HCT116 (cell line): ENCODE measurements around the gene CTNNB1. TPM values are rescaled to one million over a fixed set of nuclear protein-coding genes. Genes with fewer than 3 reads are reported as not detected.

Experiments
- ATAC-seq: fragments of 200-7000 bp; cut with Tn5 transposase; 2 replicates; pipeline ENCODE4 v1.9.1; 2020; ENCODE audit warnings: mild to moderate bottlenecking, moderate library complexity
- BruUV-seq: library from RNA; stranded (reverse); fragments of 400-500 nt; replicated peaks from 2 replicates; lab custom pipeline; 2021; lab: Mats Ljungman, UMichigan
- CTCF ChIA-PET: fragments of 300-600 bp; sonication (Branson Sonifier 250); formaldehyde crosslinking; loops from one replicate; lab custom pipeline; 2021; ENCODE audit warnings: antibody characterized with exemption; lab: Charles Lee
- POLR2A ChIA-PET: fragments of 300-600, 350-600 bp; sonication (Branson Sonifier 250); formaldehyde crosslinking; loops from one replicate; lab custom pipeline; 2021; ENCODE audit warnings: antibody characterized with exemption; lab: Charles Lee
- RAD21 ChIA-PET, 2 experiments: fragments of 300-600 bp; sonication (Branson Sonifier 250); formaldehyde crosslinking; loops; one replicate each; lab custom pipeline; 2023; ENCODE audit warnings: low total read pairs in 2 of 2; ENCODE audit not compliant: uncharacterized antibody in 2 of 2, unreplicated experiment in 2 of 2, low non-redundant PET in 1 of 2; lab: Charles Lee
- DNase-seq: peaks from one replicate; pipeline ENCODE4 v3.0.0-alpha.2; 2010; ENCODE audit warnings: low read depth, low spot score
- H2AFZ ChIP-seq: fragments of 200-600 bp; shearing (Covaris generic), sonication (generic); 2 replicates; pipeline ENCODE4 v1.6.1; 2017; ENCODE audit warnings: low read depth, mixed run types, mixed read lengths, antibody characterized with exemption, low read length; ENCODE audit not compliant: poor library complexity, severe bottlenecking
- H3K27ac ChIP-seq: 2 replicates; pipeline ENCODE4 v1.5.1; 2012; ENCODE audit warnings: low read depth, low read length
- H3K27me3 ChIP-seq: fragments of 200-600 bp; sonication (generic); 2 replicates; pipeline ENCODE4 v1.6.1; 2016; ENCODE audit warnings: mixed run types, low read length, mixed read lengths; ENCODE audit not compliant: insufficient read depth
- H3K36me3 ChIP-seq, 2 experiments: fragments of 200-500 bp in 1 of 2; fragments of 200-600 bp in 1 of 2; sonication (Bioruptor generic) in 1 of 2; sonication (generic) in 1 of 2; 2 replicates each; pipeline versions ENCODE4 v1.5.1 to v1.6.1; 2014 to 2016; ENCODE audit warnings: low read length in 2 of 2, inconsistent platforms in 1 of 2, mixed read lengths in 1 of 2, mixed run types in 1 of 2; ENCODE audit not compliant: insufficient read depth in 2 of 2, control insufficient read depth in 1 of 2
- H3K4me1 ChIP-seq, 2 experiments: fragments of 200-600 bp in 1 of 2; sonication (generic) in 1 of 2; 2 replicates each; pipeline versions ENCODE4 v1.5.1 to v1.6.1; 2012 to 2017; ENCODE audit warnings: low read length in 2 of 2, inconsistent platforms in 1 of 2, mild to moderate bottlenecking in 1 of 2, mixed read lengths in 1 of 2, mixed run types in 1 of 2, moderate library complexity in 1 of 2; ENCODE audit not compliant: insufficient read depth in 2 of 2, control insufficient read depth in 1 of 2
- H3K4me2 ChIP-seq: fragments of 200-600 bp; sonication (generic); 2 replicates; pipeline ENCODE4 v1.6.1; 2017; ENCODE audit warnings: mixed run types, low read length, mixed read lengths
- H3K4me3 ChIP-seq, 2 experiments: fragments of 200-600 bp in 1 of 2; sonication (generic) in 1 of 2; replicated peaks in 1 of 2; 2 replicates each; pipeline ENCODE4 v1.5.1; 2011 to 2016; ENCODE audit warnings: low read length in 2 of 2, control low read depth in 1 of 2, low read depth in 1 of 2, mild to moderate bottlenecking in 1 of 2, mixed read lengths in 1 of 2, mixed run types in 1 of 2
- H3K79me2 ChIP-seq: fragments of 200-600 bp; sonication (generic); 2 replicates; pipeline ENCODE4 v1.6.1; 2017; ENCODE audit warnings: mild to moderate bottlenecking, mixed run types, low read length, moderate library complexity, mixed read lengths; ENCODE audit not compliant: insufficient read depth
- H3K9ac ChIP-seq: fragments of 200-600 bp; sonication (generic); 2 replicates; pipeline ENCODE4 v1.6.1; 2016; ENCODE audit warnings: low read length, mixed read lengths
- H3K9me2 ChIP-seq: fragments of 200-600 bp; sonication (generic), shearing (Covaris generic); 2 replicates; pipeline ENCODE4 v1.6.1; 2017; ENCODE audit warnings: mixed run types, mild to moderate bottlenecking, moderate library complexity; ENCODE audit not compliant: insufficient read depth
- H3K9me3 ChIP-seq, 2 experiments: fragments of 200-500 bp in 1 of 2; fragments of 200-600 bp in 1 of 2; sonication (Bioruptor generic) in 1 of 2; sonication (generic) in 1 of 2; 2 replicates each; pipeline ENCODE4 v1.6.1; 2014 to 2017; ENCODE audit warnings: low read length in 2 of 2, mixed read lengths in 2 of 2, inconsistent platforms in 1 of 2, low read depth in 1 of 2, mild to moderate bottlenecking in 1 of 2, mixed run types in 1 of 2, moderate library complexity in 1 of 2; ENCODE audit not compliant: control insufficient read depth in 1 of 2, insufficient read depth in 1 of 2
- H4K20me1 ChIP-seq: fragments of 200-600 bp; sonication (generic), shearing (Covaris generic); 2 replicates; pipeline ENCODE4 v1.6.1; 2017; ENCODE audit warnings: mixed run types, mild to moderate bottlenecking, moderate library complexity; ENCODE audit not compliant: insufficient read depth
- ATF3 ChIP-seq: IDR thresholded peaks from 2 replicates; pipeline ENCODE4 v1.6.1; 2012
- EGR1 ChIP-seq: IDR thresholded peaks from 2 replicates; pipeline ENCODE4 v1.6.1; 2012; ENCODE audit warnings: low read depth
- ELF1 ChIP-seq: IDR thresholded peaks from 2 replicates; pipeline ENCODE4 v1.6.1; 2012; ENCODE audit warnings: low read depth, borderline replicate concordance
- EZH2 ChIP-seq: fragments of 200-600 bp; sonication (generic); IDR thresholded peaks from 2 replicates; pipeline ENCODE4 v1.6.1; 2017; ENCODE audit warnings: antibody characterized with exemption, mixed run types
- EZH2phosphoT487 ChIP-seq: fragments of 200-600 bp; IDR thresholded peaks from 2 replicates; pipeline ENCODE4 v1.6.1; 2018; ENCODE audit warnings: antibody characterized with exemption, borderline replicate concordance
- JUND ChIP-seq: IDR thresholded peaks from 2 replicates; pipeline ENCODE4 v1.6.1; 2012
- POLR2A ChIP-seq: IDR thresholded peaks from 2 replicates; pipeline ENCODE4 v1.7.0; 2011; ENCODE audit warnings: borderline replicate concordance; ENCODE audit not compliant: insufficient read depth, insufficient read length; ENCODE audit errors: extremely low read depth
- POLR2AphosphoS5 ChIP-seq: IDR thresholded peaks from 2 replicates; pipeline ENCODE4 v1.6.1; 2011; ENCODE audit warnings: mild to moderate bottlenecking, low read depth, low read length, moderate library complexity
- RAD21 ChIP-seq: IDR thresholded peaks from 2 replicates; pipeline ENCODE4 v1.6.1; 2012; ENCODE audit warnings: low read depth, mild to moderate bottlenecking
- SIN3A ChIP-seq: IDR thresholded peaks from 2 replicates; pipeline ENCODE4 v1.6.1; 2012; ENCODE audit warnings: low read depth
- SP1 ChIP-seq: IDR thresholded peaks from 2 replicates; pipeline ENCODE4 v1.6.1; 2012; ENCODE audit warnings: low read depth
- SRF ChIP-seq: IDR thresholded peaks from 2 replicates; pipeline ENCODE4 v1.6.1; 2012; ENCODE audit warnings: low read depth
- TCF7L2 ChIP-seq: IDR thresholded peaks from 2 replicates; pipeline ENCODE4 v1.7.0; 2011; ENCODE audit warnings: borderline replicate concordance, inconsistent platforms; ENCODE audit not compliant: insufficient read depth, insufficient read length; ENCODE audit errors: extremely low read depth
- YY1 ChIP-seq: IDR thresholded peaks from 2 replicates; pipeline ENCODE4 v1.6.1; 2011; ENCODE audit warnings: low read length, low read depth, moderate library complexity, mild to moderate bottlenecking; ENCODE audit not compliant: insufficient replicate concordance; ENCODE audit errors: extremely low read depth
- ZBTB33 ChIP-seq: IDR thresholded peaks from 2 replicates; pipeline ENCODE4 v1.6.1; 2011; ENCODE audit warnings: mild to moderate bottlenecking, low read length, moderate library complexity; ENCODE audit not compliant: insufficient replicate concordance; ENCODE audit errors: extremely low read depth
- ZNF274 ChIP-seq: fragments of 200-500 bp; sonication (Bioruptor generic); IDR thresholded peaks from 2 replicates; pipeline ENCODE4 v1.6.1; 2014; ENCODE audit warnings: mild to moderate bottlenecking, low read depth, low read length, inconsistent platforms
- intact Hi-C: fragments of 100-400 bp; cut with micrococcal nuclease; formaldehyde crosslinking; loops from 2 replicates; pipeline ENCODE4 v1.10.0; 2022
- total RNA-seq: library from RNA; stranded (reverse); gene quantifications from one replicate; pipeline ENCODE4 v1.2.1, GENCODE V29; 2021; ENCODE audit not compliant: unreplicated experiment
- TF ChIP-seq, protein P1 (sequence below), 3 experiments: fragments of 200-600 bp in 1 of 3; sonication (generic) in 1 of 3; IDR thresholded peaks in 2 of 3; conservative IDR thresholded peaks in 1 of 3; 2 replicates each; pipeline ENCODE4 v1.5.1; 2012 to 2017; ENCODE audit warnings: low read depth in 2 of 3, low read length in 2 of 3, antibody characterized with exemption in 1 of 3, borderline replicate concordance in 1 of 3, control low read depth in 1 of 3, mild to moderate bottlenecking in 1 of 3, mixed read lengths in 1 of 3, mixed run types in 1 of 3, moderate library complexity in 1 of 3; ENCODE audit not compliant: insufficient read depth in 1 of 3

The CTNNB1 gene
- total RNA-seq, 1 experiment from 2014 or later: 265 TPM

DNA sequence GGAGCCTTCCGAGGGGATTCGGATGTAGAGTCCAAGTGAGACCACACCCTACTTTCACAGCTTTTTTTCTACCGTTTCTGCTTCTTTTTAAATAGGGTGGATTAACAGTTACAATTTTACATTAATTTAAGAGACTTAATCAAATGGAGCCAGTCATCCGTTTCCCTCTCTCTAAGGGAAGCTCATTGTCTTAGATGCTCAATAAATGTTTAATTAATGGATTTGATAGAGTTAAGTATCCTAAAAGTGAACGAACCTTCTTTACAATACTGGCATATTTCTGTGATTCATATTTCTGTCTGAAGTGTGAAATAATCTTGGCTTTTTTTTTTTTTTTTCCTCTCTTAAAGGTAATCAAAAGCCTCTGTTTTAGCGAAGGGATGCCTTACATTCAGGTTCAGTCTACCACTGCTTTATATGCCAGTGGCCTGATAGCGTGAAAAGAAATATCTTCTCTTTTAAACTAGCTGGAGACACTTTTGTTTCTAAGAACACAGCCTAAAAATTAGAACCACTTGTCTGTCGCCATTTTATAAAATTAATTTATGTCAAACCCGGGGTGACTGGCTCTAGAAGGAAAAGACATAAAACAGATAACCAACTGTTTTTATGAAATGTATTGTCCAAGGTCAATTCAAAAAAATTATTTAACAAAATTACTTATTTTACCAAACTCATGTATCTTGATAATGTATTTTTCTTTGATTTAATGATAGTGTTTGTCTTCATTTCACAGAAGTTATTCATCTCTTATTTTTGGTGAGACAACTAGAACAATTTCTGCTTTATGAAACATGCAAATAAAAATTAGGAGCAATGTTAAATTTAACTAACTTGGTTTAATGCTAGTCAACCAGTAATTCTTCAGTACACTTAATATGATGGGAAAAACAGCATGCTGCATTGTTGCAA lies 2.5 kb upstream of the CTNNB1 start:
- H3K27me3 ChIP-seq: peaks cover 15% of the 10 kb centered on the region
- TF ChIP-seq POLR2AphosphoS5 (no peak), ZBTB33 (no peak), JUND (no peak), ATF3 (no peak), RAD21 (no peak), POLR2A (no peak), EZH2 (no peak), YY1 (no peak), ELF1 (no peak), ZNF274 (no peak), EGR1 (no peak), SRF (no peak), SIN3A (no peak), EZH2phosphoT487 (no peak), SP1 (no peak), TCF7L2 (no peak)
- TF ChIP-seq, protein P1, sequence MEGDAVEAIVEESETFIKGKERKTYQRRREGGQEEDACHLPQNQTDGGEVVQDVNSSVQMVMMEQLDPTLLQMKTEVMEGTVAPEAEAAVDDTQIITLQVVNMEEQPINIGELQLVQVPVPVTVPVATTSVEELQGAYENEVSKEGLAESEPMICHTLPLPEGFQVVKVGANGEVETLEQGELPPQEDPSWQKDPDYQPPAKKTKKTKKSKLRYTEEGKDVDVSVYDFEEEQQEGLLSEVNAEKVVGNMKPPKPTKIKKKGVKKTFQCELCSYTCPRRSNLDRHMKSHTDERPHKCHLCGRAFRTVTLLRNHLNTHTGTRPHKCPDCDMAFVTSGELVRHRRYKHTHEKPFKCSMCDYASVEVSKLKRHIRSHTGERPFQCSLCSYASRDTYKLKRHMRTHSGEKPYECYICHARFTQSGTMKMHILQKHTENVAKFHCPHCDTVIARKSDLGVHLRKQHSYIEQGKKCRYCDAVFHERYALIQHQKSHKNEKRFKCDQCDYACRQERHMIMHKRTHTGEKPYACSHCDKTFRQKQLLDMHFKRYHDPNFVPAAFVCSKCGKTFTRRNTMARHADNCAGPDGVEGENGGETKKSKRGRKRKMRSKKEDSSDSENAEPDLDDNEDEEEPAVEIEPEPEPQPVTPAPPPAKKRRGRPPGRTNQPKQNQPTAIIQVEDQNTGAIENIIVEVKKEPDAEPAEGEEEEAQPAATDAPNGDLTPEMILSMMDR (IDR thresholded peaks at IDR 0.05 in 2 of 3, conservative IDR thresholded peaks at IDR 0.05 in 1 of 3; ENCODE audit: borderline replicate concordance in 1 of 3, insufficient read depth in 1 of 3, low read depth in 2 of 3, low read length in 2 of 3): no peak
- TF ChIP-seq, all 23 proteins: peak for 0
- RAD21 ChIA-PET: no interaction called here
- intact Hi-C loops: no loop called here
- POLR2A ChIA-PET: interaction anchor here (0.7 kb wide), 1 partner anchor 609 kb away, joined by 4 read pairs; no protein-coding TSS in a partner anchor
- Histone ChIP-seq H3K27ac (no peak overlapping the region), H3K4me2 (no peak overlapping the region), H3K9me3 (no peaks in the 10 kb centered on the region), H3K36me3 (no peaks in the 10 kb centered on the region), H4K20me1 (peaks cover 11% of the 10 kb centered on the region; the same call in 1 of the 2 replicates), H3K9ac (no peak overlapping the region), H3K9me2 (no peaks in the 10 kb centered on the region), H2AFZ (no peak overlapping the region), H3K4me3 (no peak overlapping the region), H3K79me2 (peaks cover 23% of the 10 kb centered on the region), H3K4me1 (peaks cover 15 to 20% of the 10 kb centered on the region in 2 experiments)
- DNase-seq (no peak), ATAC-seq (no peak)
- BruUV-seq: no TSS peak
- CTCF ChIA-PET: no interaction called here
